CD1c-positive myeloid dendritic cell (primary cell): ENCODE measurements around the gene CISH.

Experiments used
- DNase-seq: peaks from one replicate; pipeline ENCODE4 v3.0.0-alpha.2; 2016; ENCODE audit errors: extremely low spot score

Gene CISH

GRCh38 chr3:50599115-50599715 is 12.4 kb downstream of the CISH start:
- peak; percentile 51 for DNase-seq

- DNase-seq, result no peak
Measured at GRCh38 chr3:50594253-50594785, 17.3 kb downstream of the CISH start.

- peak; percentile 91 for DNase-seq
Measured at GRCh38 chr3:50592568-50592967, 19.0 kb downstream of the CISH start.

- DNase-seq, result peak; percentile 77
Measured at GRCh38 chr3:50591196-50591741, 20.3 kb downstream of the CISH start.

GRCh38 chr3:50588759-50589433 is 22.7 kb downstream of the CISH start:
- DNase-seq, result no peak

- no peak for DNase-seq
Measured at GRCh38 chr3:50587806-50588758, 23.5 kb downstream of the CISH start.

GRCh38 chr3:50587373-50587772 is 24.2 kb downstream of the CISH start:
- no peak for DNase-seq

- DNase-seq, result no peak
Measured at GRCh38 chr3:50586763-50587070, 24.9 kb downstream of the CISH start.

- DNase-seq, result no peak
Measured at GRCh38 chr3:50585919-50586762, 25.4 kb downstream of the CISH start.

- DNase-seq, result no peak
Measured at GRCh38 chr3:50584391-50584790, 27.2 kb downstream of the CISH start.

GRCh38 chr3:50583897-50584296 is 27.7 kb downstream of the CISH start:
- no peak for DNase-seq

- DNase-seq, result no peak
Measured at GRCh38 chr3:50582083-50582482, 29.5 kb downstream of the CISH start.

- DNase-seq, result no peak
Measured at GRCh38 chr3:50581459-50581842, 30.1 kb downstream of the CISH start.

GRCh38 chr3:50580683-50581458 is 30.7 kb downstream of the CISH start:
- no peak for DNase-seq

- no peak for DNase-seq
Measured at GRCh38 chr3:50577348-50577747, 34.2 kb downstream of the CISH start.

- no peak for DNase-seq
Measured at GRCh38 chr3:50575372-50575771, 36.2 kb downstream of the CISH start.

GRCh38 chr3:50574444-50574831 is 37.1 kb downstream of the CISH start:
- DNase-seq, result no peak

GRCh38 chr3:50573566-50574443 is 37.8 kb downstream of the CISH start:
- DNase-seq, result peak; percentile 59

GRCh38 chr3:50572801-50573371 is 38.7 kb downstream of the CISH start:
- no peak for DNase-seq
